Measurements from ENCODE around the gene SP140. TPM values are rescaled to one million over a fixed set of nuclear protein-coding genes. Genes with fewer than 3 reads are reported as not detected.
A peak's percentile ranks its signal among the peaks of the same experiment; 100 is the strongest.

The SP140 gene
- total and polyA plus RNA-seq, 7 experiments from 2014 or later = 11.3 to 120 (median 40.6) TPM

DNA sequence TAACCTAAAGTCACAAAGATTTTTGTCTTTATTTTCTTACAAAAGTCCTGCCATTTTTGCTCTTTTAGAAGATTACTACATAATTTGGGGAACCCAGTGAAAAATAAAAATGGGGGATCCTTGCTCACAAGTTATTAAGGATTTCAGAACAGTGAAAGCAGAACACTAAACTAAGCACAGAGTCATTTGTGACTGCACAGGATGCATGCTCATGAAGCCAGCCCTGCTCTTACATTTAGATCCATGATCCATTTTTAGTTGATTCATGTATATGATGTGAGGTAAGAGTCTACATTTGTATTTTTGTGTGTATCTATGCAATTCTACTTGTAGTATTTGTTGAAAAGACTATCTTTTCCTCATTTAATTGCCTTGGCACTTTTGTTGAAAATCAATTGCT, 123.3 kb downstream of the SP140 start:
- H3K27me3 Mint-ChIP-seq = no peaks in the 10 kb centered on the region
- Histone ChIP-seq H3K4me3 (ENCODE audit: low read length) (no peak overlapping the region), H3K27me3 (ENCODE audit: control insufficient read depth in 2 of 2, insufficient read depth in 2 of 2, low read length in 2 of 2) (no peaks in the 10 kb centered on the region), H3K4me1 (ENCODE audit: control insufficient read depth in 2 of 2, insufficient read depth in 2 of 2, low read length in 2 of 2) (peaks cover 12 to 21% of the 10 kb centered on the region in 2 donors), H3K9me3 (ENCODE audit: control insufficient read depth in 2 of 3, low read length in 3 of 3) (peaks cover 0 to 4% (median 0%) of the 10 kb centered on the region in 3 experiments), H3K36me3 (ENCODE audit: control insufficient read depth in 2 of 3, insufficient read depth in 3 of 3, low read length in 3 of 3) (peaks cover 0 to 12% (median 0%) of the 10 kb centered on the region in 3 experiments), H3K27ac (ENCODE audit: low read depth, low read length) (no peak overlapping the region)
- no peak for DNase-seq
- intact Hi-C loops (cut with micrococcal nuclease) = loop anchor here in 1 of 2 donors (1.0 to 5.0 kb wide), 4 partner anchors 13 to 86 kb away; partner anchors contain the start of gene SP140L
- ChIA-PET CTCF (interaction anchor here (1.4 kb wide), 1 partner anchor 9 kb away, joined by 3 read pairs; no protein-coding TSS in a partner anchor), POLR2A (interaction anchor here (0.6 to 2.8 kb wide), 3 partner anchors 14 to 27 kb away, joined by 3 to 9 read pairs (median 4); no protein-coding TSS in a partner anchor)
- no peak for ATAC-seq
- peaks cover 27 to 80% (median 74%) of the 10 kb centered on the region in 7 donors for H3K4me1 Mint-ChIP-seq
- H3K27ac Mint-ChIP-seq = peak overlapping the region in 7 of 9 donors; percentile 9 to 95 (median 79)
- peak overlapping the region in 8 of 10 donors; percentile 21 to 77 (median 64) for H3K4me3 Mint-ChIP-seq
- peaks cover 31 to 67% (median 62%) of the 10 kb centered on the region in 5 donors for H3K36me3 Mint-ChIP-seq
- H3K9me3 Mint-ChIP-seq = peaks cover 6 to 40% (median 25%) of the 10 kb centered on the region in 11 donors

DNA sequence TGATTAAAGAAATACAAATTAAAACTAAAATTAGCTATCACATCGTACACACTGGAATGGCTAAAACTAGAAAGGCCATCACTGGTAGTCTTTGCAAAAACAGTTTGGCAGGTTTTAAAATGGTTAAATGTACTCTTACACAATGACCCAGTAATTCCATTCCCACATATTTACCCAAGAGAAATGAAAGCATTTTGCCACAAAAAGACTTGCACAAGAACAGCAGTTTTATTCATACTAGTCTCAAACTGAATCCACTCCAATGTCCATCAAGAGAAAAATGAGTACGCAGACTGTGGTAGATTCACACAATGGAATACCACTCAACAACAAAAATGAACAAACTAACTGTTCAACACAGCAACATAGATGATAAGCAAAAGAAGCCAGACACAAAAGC, 130.5 kb downstream of the SP140 start:
- peak overlapping the region in 1 of 9 donors; percentile 10 for H3K27ac Mint-ChIP-seq
- H3K27me3 Mint-ChIP-seq = no peaks in the 10 kb centered on the region
- Histone ChIP-seq H3K27ac (ENCODE audit: low read depth, low read length) (no peak overlapping the region), H3K9me3 (ENCODE audit: control insufficient read depth in 2 of 3, low read length in 3 of 3) (no peaks in the 10 kb centered on the region), H3K36me3 (ENCODE audit: control insufficient read depth in 2 of 3, insufficient read depth in 3 of 3, low read length in 3 of 3) (peaks cover 10 to 32% (median 10%) of the 10 kb centered on the region in 3 experiments), H3K27me3 (ENCODE audit: control insufficient read depth in 2 of 2, insufficient read depth in 2 of 2, low read length in 2 of 2) (no peaks in the 10 kb centered on the region), H3K4me1 (ENCODE audit: control insufficient read depth in 2 of 2, insufficient read depth in 2 of 2, low read length in 2 of 2) (no peaks in the 10 kb centered on the region), H3K4me3 (ENCODE audit: low read length) (no peak overlapping the region)
- H3K36me3 Mint-ChIP-seq = peaks cover 13 to 65% (median 55%) of the 10 kb centered on the region in 5 donors
- no peak overlapping the region for H3K4me3 Mint-ChIP-seq
- DNase-seq (no peak), ATAC-seq (no peak)
- H3K9me3 Mint-ChIP-seq = peaks cover 0 to 10% (median 0%) of the 10 kb centered on the region in 11 donors
- ChIA-PET POLR2A (no interaction called here), CTCF (no interaction called here)
- peaks cover 14 to 55% (median 34%) of the 10 kb centered on the region in 7 donors for H3K4me1 Mint-ChIP-seq
- intact Hi-C loops (cut with micrococcal nuclease) = no loop called here

DNA sequence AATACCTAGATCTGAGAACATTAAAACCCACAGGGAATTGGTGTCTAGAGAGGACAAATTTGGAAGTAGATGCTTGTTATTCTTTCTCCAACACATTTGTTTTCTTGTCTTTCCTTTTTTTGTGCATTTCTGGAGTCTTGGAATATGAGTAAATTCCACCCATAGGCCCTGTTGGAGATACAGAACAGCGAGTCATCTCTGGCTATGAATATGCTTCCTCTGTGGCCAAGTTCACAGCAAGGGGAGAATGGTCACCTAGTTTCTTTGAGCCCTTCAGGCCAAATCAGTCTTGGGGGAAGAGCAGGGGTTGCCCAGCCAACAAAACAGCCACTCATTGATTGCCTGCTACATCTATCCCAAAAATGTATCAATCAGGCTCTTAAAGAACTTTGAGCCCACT, 132.8 kb downstream of the SP140 start:
- Mint-ChIP-seq H3K27ac (peak overlapping the region in 2 of 9 donors; percentile 47 to 65), H3K36me3 (peaks cover 28 to 75% (median 66%) of the 10 kb centered on the region in 5 donors), H3K4me1 (peaks cover 32 to 63% (median 41%) of the 10 kb centered on the region in 7 donors), H3K27me3 (no peaks in the 10 kb centered on the region), H3K4me3 (no peak overlapping the region), H3K9me3 (peaks cover 0 to 14% (median 0%) of the 10 kb centered on the region in 11 donors)
- no peaks in the 10 kb centered on the region for H3K9me3 ChIP-seq (ENCODE audit: control insufficient read depth in 2 of 3, low read length in 3 of 3)
- CTCF ChIA-PET = interaction anchor here (1.1 kb wide), 1 partner anchor 10 kb away, joined by 3 read pairs; no protein-coding TSS in a partner anchor
- H3K4me1 ChIP-seq (ENCODE audit: control insufficient read depth in 2 of 2, insufficient read depth in 2 of 2, low read length in 2 of 2) = peaks cover 15 to 16% of the 10 kb centered on the region in 2 donors
- POLR2A ChIA-PET = interaction anchor here (0.6 to 1.3 kb wide), 2 partner anchors 39 to 134 kb away, joined by 3 to 4 read pairs; no protein-coding TSS in a partner anchor
- H3K36me3 ChIP-seq (ENCODE audit: control insufficient read depth in 2 of 3, insufficient read depth in 3 of 3, low read length in 3 of 3) = peaks cover 10 to 40% (median 10%) of the 10 kb centered on the region in 3 experiments
- intact Hi-C loops (cut with micrococcal nuclease) = loop anchor here in 1 of 2 donors (2.0 kb wide), 1 partner anchor 30 kb away; no protein-coding TSS in a partner anchor
- no peaks in the 10 kb centered on the region for H3K27me3 ChIP-seq (ENCODE audit: control insufficient read depth in 2 of 2, insufficient read depth in 2 of 2, low read length in 2 of 2)
- no peak for DNase-seq
- no peak overlapping the region for H3K4me3 ChIP-seq (ENCODE audit: low read length)
- no peak overlapping the region for H3K27ac ChIP-seq (ENCODE audit: low read depth, low read length)
- ATAC-seq = no peak

DNA sequence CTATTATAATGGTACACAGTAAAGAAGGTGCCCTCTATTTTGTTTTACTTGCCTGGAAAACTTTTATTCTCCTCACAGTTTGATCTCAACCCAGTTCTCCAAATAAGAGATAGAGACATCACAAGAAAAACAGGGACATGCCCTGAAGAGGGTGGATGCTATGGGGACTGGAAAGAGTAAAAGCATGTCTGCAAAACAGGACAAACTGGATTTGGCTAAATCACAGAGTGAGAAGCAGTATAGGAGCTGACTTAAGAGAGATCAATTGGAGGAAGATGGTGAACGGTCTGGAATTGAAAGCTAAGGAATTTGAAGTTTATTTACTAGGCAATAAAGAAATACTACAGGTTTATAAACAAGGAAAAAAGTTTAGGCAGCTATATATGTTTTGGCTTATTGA, 134.5 kb downstream of the SP140 start:
- Mint-ChIP-seq H3K4me3 (peak overlapping the region in 1 of 10 donors; percentile 14), H3K27ac (peak overlapping the region in 6 of 9 donors; percentile 9 to 89 (median 62)), H3K27me3 (no peaks in the 10 kb centered on the region), H3K9me3 (peaks cover 0 to 16% (median 0%) of the 10 kb centered on the region in 11 donors), H3K4me1 (peaks cover 28 to 67% (median 47%) of the 10 kb centered on the region in 7 donors), H3K36me3 (peaks cover 35 to 86% (median 82%) of the 10 kb centered on the region in 5 donors)
- H3K9me3 ChIP-seq (ENCODE audit: control insufficient read depth in 2 of 3, low read length in 3 of 3) = no peaks in the 10 kb centered on the region
- H3K4me1 ChIP-seq (ENCODE audit: control insufficient read depth in 2 of 2, insufficient read depth in 2 of 2, low read length in 2 of 2) = peaks cover 15 to 16% of the 10 kb centered on the region in 2 donors
- ChIA-PET CTCF (no interaction called here), POLR2A (interaction anchor here (2.4 kb wide), 1 partner anchor 33 kb away, joined by 10 read pairs; the partner anchor contains the start of gene SP140L)
- no peaks in the 10 kb centered on the region for H3K27me3 ChIP-seq (ENCODE audit: control insufficient read depth in 2 of 2, insufficient read depth in 2 of 2, low read length in 2 of 2)
- no peak overlapping the region for H3K4me3 ChIP-seq (ENCODE audit: low read length)
- DNase-seq (no peak), ATAC-seq (no peak)
- H3K27ac ChIP-seq (ENCODE audit: low read depth, low read length) = no peak overlapping the region
- intact Hi-C loops (cut with micrococcal nuclease) = loop anchor here in 1 of 2 donors (5.0 kb wide), 1 partner anchor 33 kb away; the partner anchor contains the start of gene SP140L
- H3K36me3 ChIP-seq (ENCODE audit: control insufficient read depth in 2 of 3, insufficient read depth in 3 of 3, low read length in 3 of 3) = peaks cover 10 to 40% (median 10%) of the 10 kb centered on the region in 3 experiments

DNA sequence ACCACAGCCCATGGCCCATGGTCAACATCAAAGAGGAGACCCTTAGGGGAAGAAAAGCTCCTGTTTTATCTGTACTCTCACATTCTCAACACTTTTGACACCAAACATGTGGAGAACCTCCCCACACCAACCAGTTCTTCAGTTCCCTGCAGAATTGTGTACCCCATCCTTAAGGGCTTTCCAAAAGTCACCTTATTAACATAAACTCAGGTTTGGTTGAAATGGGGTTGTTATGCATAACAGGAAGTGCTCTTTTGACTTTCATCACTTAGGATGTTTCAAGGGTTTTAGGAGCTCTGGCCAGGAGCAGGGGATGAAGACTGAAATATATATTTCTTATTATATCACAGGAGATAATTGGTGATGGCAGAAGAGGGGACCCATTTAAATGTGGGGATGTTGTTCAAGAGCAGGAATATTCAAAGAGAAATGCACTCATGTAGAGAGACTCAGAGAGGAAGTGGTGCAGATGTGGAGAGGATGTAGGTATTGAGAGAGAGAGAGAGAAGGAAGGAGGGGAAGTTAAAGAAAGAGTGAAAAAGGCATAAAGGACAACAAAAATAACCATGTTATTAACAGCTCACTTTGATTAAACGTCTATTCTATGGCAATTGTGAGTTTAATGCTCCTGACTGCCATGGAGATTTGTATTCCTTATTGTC, 136.6 kb downstream of the SP140 start:
- POLR2A ChIA-PET = interaction anchor here (0.7 to 2.7 kb wide), 6 partner anchors 26 to 142 kb away, joined by 3 to 10 read pairs (median 4); partner anchors contain the start of genes SP100 and SP110
- Mint-ChIP-seq H3K4me1 (peaks cover 27 to 70% (median 63%) of the 10 kb centered on the region in 7 donors), H3K36me3 (peaks cover 36 to 89% (median 82%) of the 10 kb centered on the region in 5 donors), H3K4me3 (peak overlapping the region in 9 of 10 donors; percentile 0 to 78 (median 51)), H3K27me3 (no peaks in the 10 kb centered on the region), H3K27ac (peak overlapping the region; percentile 2 to 80 (median 60)), H3K9me3 (peaks cover 0 to 16% (median 4%) of the 10 kb centered on the region in 11 donors)
- CTCF ChIA-PET = interaction anchor here (1.6 kb wide), 1 partner anchor 34 kb away, joined by 4 read pairs; the partner anchor contains the start of gene SP140L
- ATAC-seq (no peak), DNase-seq (peak in 3 of 9 donors; percentile 12 to 19 (median 13))
- Histone ChIP-seq H3K4me3 (ENCODE audit: low read length) (no peak overlapping the region), H3K27me3 (ENCODE audit: control insufficient read depth in 2 of 2, insufficient read depth in 2 of 2, low read length in 2 of 2) (no peaks in the 10 kb centered on the region), H3K36me3 (ENCODE audit: control insufficient read depth in 2 of 3, insufficient read depth in 3 of 3, low read length in 3 of 3) (peaks cover 7 to 44% (median 10%) of the 10 kb centered on the region in 3 experiments), H3K9me3 (ENCODE audit: control insufficient read depth in 2 of 3, low read length in 3 of 3) (no peaks in the 10 kb centered on the region), H3K4me1 (ENCODE audit: control insufficient read depth in 2 of 2, insufficient read depth in 2 of 2, low read length in 2 of 2) (peaks cover 15 to 16% of the 10 kb centered on the region in 2 donors), H3K27ac (ENCODE audit: low read depth, low read length) (peak overlapping the region; percentile 31)
- intact Hi-C loops (cut with micrococcal nuclease) = loop anchor here in 1 of 2 donors (5.0 kb wide), 1 partner anchor 35 kb away; the partner anchor contains the start of gene SP140L
